Urothelium cell line (cell line): ENCODE results near the gene IL1RN.

Experiments
- DNase-seq: peaks from one replicate; pipeline ENCODE4 v3.0.0; 2011; ENCODE audit warnings: low spot score, mixed read lengths
- FAIRE-seq: peaks from 2 replicates; lab custom pipeline; 2011; peaks lifted over from hg19 to GRCh38; lab: Jason Lieb, UNC

Gene IL1RN

GRCh38 chr2:113171334-113172075 is 44.1 kb downstream of the IL1RN start:
- FAIRE-seq: no peak
- DNase-seq: no peak

DNA sequence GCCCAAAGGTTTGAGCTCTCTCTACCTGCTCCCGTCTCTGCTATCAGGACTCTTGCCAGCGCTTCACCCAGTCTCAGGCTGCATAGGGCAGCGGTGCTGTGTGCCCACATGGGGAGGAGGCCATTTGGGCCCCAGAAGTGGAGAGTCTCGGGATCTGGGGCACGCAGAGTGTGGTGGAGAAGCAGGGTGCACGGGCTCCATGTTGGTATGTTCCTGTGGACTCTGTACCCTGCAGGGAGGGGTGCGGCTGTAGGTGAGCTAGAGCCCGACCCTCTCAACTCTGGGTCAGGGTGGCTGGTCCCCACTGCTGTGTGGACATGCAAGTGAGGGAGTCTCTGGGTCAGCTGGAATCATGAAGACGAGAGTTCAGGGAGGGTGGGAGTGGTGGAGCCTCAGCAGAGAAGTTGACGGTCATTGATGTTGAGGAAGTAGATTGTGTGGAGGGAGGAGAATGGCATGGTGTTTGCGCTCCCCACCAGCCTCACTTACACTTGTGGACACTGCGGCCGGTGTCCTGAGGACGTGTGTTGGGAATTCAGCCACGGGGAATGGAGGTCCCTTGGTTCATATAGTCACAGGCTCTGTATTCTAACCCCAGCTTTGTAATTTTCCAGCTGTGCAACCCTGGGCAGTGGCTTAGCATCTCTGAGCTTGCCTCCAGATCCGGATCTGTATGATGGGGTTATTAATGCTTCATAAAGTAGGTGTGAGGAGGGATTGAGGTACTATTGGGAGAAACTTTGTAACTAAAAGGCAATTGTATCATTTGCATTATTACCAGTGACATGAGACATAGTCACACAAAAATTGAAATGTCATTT is 45.5 kb downstream of the IL1RN start:
- FAIRE-seq (no peak), DNase-seq (no peak)

GRCh38 chr2:113173542-113174375 is 46.4 kb downstream of the IL1RN start, which contains the start of gene PSD4:
Gene PSD4 (plus strand): TSS chr2:113173971. CDS start chr2:113182457, 8,486 bp downstream.
- DNase-seq (no peak), FAIRE-seq (no peak)

GRCh38 chr2:113174376-113174750 is 47.0 kb downstream of the IL1RN start:
- no peak for DNase-seq
- FAIRE-seq: no peak

DNA sequence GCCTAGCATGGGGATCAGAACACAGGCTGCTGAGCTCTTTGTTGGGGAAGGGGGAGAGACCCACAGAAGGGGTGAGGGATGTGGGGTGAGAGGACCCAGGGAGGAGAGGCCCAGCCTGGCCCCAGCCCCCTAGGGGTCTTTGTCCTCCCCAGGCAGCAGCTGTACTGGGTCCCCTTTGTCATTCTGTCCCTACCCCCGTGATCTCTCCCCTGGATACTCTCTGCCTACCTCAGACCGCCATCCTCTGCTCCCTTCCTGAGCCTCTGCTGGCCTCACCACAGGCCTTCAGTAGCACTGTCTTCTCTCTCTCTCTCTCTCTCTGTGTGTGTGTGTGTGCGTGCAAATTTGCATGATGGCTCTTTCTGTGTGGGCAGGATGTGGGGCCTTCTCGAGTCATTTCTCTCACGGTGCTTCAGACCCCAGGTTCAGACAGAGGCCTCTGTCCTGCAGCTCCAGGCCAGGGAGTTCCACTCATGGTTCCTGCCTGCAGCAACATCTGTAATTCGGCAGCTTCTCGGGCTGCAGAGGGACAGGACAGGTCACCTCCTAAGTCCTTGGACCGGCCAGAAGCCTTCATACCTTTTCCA is 47.7 kb downstream of the IL1RN start:
- no peak for FAIRE-seq
- no peak for DNase-seq

DNA sequence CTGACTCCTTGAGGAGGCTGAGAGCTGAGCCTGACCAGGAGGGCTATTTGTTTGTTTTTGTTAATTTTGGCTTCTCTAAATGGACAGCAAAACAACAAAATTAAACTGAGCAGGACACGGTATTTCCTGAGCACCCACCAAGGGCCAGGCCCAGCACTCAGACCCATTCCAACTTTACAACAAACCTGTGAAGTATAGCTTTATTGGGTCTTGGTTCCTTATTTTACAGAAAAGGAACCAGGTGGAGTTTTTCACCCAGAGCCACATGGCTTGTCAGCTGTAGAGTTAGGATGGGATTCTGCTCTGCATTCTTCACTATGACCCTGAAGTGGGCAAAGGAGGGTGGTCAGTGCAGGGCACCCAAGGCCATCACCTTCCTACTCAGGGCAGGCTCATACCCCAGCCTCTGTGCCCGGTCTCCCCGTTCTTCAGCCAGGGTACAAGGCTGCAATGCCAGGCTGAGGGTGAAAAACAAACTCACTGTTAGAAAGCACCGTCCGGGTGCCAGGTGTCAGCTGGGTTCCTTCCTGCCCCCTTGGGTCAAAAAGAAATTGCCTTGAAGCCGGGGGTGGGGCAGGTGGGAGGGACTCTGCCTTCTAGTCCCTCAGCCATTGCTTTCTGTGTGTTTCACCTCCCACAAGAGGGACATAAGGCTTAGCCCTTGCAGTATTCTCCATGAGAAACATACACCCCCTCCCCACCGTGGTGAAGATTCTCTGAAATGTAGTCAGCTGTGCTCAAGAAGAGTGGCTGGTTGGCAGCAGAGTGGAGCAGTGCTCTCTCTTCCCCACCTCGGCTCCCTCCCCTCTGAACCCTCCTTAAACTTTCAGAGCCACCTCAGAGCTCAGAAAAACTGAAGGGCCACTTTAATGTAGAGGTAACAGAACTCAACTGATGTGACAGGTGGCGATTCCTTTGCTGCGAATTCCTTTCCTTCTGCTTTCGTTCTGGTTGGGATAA is 48.6 kb downstream of the IL1RN start:
- DNase-seq (no peak), FAIRE-seq (no peak)

GRCh38 chr2:113176696-113177355 is 49.4 kb downstream of the IL1RN start:
- no peak for DNase-seq
- no peak for FAIRE-seq

DNA sequence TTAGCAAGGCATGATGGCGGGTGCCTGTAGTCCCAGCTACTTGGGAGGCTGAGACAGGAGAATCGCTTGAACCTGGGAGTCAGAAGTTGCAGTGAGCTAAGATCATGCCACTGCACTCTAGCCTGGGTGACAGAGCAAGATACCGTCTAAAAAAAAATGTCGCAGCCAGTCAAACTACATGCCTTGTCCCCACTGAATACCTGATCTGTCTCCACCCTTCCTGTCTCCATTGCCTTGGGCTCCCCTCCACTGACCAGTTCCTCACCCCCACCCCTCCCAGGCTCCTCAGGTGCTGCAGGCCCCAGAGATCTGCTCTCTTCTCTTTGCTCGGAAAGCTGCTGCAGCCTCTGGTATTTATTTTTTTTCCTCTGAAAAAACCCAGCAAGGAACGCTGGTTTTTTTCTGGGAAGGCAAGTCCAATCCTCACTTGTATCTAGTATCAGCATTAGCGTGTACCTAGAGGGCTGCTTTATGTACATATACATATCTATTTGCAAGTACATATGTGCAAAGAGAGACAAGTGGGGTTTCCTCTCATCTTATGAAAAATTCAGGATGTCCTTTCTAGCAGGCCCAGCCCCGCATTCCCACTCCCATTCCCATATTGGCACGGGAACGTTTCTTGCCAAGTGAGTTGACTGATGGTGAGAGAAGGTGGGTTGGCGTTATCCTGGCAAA is 50.8 kb downstream of the IL1RN start:
- DNase-seq (no peak), FAIRE-seq (no peak)

GRCh38 chr2:113178891-113179290 is 51.5 kb downstream of the IL1RN start:
- no peak for DNase-seq
- FAIRE-seq: no peak

GRCh38 chr2:113179446-113180045 is 52.1 kb downstream of the IL1RN start:
- DNase-seq (no peak), FAIRE-seq (no peak)

DNA sequence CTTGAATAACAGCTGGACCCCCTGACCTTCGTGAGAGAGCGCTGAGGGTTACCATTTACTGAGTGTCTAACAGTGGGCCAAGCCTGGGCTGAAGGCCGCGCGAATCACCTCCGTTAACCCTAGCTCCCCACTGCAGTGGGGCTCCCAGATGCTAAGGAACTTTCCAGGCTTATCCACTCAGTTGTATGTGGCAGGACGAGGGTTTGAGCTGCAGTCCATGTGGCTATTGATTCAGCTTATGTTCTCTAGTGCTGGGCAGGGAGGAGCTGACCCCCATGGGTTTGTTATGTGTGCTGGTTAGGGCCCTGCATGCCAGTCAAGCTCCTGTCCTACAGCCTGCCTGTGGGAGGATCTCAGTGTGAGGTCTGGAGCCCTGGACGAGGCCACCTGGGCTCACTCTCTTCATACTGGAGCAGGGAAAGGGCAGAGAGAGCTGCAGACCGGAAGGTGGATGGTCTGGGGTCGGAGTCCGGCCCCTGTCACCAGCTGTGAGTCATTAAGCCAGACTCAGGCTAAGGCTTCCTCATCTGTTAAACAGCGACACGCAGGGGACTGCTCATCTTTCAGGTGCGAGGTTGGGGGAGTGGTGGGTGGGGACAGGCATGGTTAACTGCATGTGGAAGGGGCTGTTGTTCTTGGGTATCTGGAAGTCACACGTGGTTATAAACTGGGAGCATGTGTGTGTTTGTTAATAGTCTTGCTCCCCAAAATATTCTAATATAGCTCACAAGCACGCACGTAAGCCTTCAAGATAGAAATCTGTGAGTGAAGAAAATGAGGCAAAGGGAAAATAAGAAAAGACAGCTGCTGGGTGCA is 52.9 kb downstream of the IL1RN start:
- DNase-seq (no peak), FAIRE-seq (peak; percentile 78)

DNA sequence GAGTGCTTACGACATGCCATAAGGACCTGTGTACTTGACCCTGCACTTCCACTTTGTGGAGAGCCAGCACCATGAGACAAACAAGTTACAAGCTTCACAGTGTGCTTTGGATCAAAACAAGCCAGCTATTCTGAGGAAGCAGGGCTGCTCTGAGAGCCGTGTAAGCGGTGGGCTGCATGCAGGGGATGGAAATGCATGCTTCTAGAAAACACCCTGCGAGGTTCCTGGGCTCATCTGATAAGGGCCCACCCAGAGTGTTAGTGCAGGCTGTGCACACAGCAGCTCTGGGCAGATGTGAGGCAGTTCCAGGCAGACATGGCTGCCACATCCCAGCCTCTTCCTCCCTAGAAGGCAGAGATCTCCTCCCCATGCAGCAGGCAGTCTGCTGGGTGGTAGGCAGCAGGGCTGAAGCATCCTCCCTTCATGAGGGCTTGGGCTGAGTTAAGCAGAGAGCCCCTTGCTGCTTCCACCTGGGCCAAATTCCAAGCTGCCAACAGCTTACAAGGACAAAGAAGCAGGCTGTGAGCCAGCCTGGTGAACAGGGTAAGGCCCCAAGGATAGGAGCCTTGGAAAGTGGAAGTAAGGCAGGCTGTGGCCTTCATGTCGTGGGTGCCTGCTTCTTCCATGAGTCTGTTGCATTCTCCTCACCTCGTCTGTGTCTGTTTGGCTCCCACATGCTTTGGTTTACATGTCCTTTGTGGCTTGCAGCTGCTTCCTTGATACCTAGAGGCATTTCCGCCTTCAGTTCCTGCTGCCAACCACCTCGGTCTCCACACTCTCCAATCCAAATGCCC is 54.1 kb downstream of the IL1RN start:
- FAIRE-seq (peak; percentile 30), DNase-seq (no peak)

- FAIRE-seq (no peak), DNase-seq (no peak)
Observed at GRCh38 chr2:113182471-113183260, 55.3 kb downstream of the IL1RN start.

DNA sequence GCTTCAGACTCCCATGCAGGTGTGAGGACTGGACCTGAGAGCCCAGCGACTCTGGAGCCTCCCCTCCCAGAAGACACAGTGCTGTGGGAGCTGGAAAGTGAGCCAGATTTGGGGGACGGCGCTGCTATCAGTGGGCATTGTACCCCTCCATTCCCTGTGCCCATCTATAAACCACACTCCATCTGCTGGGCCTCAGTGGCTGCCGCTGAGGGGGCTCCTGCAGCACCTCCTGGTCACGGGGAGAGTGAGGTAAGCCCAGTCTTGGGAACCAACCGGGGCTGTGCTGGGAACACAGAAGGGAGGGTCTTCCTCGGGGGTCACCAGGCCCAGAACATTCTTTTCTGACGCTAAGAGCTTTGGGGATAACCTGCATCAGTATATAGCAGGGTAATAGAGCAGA is 55.9 kb downstream of the IL1RN start:
- peak; percentile 20 for FAIRE-seq
- no peak for DNase-seq
